NCI-H460 (cell line): Measurements from ENCODE around the gene SLC27A3. TPM values are rescaled to one million over a fixed set of nuclear protein-coding genes. Genes with fewer than 3 reads are reported as not detected.
A peak's percentile ranks its signal among the peaks of the same experiment; 100 is the strongest.

Experiments used
- DNase-seq: peaks from one replicate; pipeline ENCODE4 v3.0.0-alpha.2; 2016; ENCODE audit warnings: low read depth; ENCODE audit errors: extremely low read depth
- total RNA-seq: library from RNA; depleted of rRNA; stranded (reverse); fragments of >200 nt; shearing (Covaris generic); gene quantifications from 2 replicates; pipeline ENCODE4 v1.2.3, GENCODE V29; 2014

SLC27A3 gene
- total RNA-seq, 1 experiment from 2014 or later, result 1.2 TPM

GRCh38 chr1:153796786-153797659 is 21.8 kb downstream of the SLC27A3 start:
- DNase-seq, result peak; percentile 76

DNA sequence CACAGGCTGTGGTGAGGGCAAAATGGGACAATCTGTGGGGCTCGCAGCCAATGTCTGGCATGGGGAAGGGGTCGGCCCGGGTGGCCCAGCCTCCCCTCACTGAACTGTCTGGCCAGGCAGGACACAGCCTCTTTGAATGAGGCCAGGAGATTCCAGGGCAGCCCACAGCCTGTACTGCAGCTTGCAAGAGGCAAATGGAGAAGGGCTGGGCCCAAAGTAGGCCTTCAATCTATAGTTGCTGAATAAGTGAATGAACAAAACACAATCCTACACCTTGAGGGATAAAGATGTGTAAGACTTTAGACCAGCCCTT is 23.2 kb downstream of the SLC27A3 start:
- DNase-seq, result no peak

DNA sequence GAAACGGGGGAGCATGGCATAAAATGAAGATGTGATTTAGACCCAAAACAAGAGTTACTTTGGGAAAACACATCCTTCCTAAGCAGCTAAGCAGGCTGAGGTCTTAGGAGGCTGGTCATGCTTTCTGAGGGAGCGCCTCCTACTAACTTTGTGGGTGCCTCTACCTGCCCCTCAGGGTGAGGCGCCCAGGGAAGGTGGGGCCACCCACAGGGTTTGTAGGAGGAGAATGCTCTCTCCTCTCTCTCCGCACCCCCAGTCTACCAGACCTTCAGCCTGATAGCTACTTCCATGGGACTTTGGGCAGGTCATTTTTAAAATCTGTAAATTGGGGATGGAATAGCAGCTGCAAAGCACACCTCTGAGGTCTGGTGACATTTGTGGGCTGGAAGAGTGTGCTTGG is 23.8 kb downstream of the SLC27A3 start:
- no peak for DNase-seq

DNA sequence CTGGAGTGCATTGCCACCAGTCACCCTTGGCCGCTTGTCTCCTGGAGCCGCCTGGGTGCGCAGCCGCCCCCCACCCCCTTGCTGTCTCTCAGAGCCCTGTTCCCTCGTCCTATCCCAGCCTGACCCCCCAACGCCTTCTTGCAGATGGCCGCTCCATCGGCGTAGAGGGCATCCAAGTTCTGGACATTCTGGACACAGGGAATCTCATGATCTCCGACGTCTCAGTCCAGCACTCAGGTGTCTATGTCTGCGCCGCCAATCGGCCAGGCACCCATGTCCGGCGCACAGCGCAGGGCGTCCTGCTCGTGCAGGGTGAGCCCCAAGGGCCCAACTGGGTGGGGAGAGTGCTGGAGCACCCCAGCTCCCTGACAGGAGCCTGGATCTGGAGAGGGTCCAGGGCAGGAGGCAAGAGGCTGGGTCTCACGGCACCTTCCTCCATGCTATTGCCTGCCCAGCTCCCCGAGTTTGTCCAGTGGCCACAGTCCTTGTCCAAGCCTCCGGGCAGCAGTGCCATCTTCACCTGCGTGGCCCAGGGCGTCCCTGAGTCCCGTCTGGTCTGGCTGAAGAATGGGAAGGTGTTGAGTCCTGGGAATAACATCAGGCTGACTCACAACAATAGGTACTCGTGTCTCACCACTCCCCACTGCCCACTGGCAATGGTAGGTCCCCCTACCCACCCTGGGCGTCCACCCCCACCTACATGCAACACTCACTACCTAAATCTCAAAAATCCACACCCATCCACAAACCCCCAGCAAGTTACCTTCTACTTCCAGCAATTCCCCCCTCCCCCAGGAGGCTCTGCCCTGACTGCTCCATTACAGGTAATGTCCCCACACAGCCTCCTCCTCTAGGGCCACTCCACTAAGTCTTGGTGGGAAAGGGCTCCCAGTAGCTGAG is 24.6 kb downstream of the SLC27A3 start:
- DNase-seq, result no peak

GRCh38 chr1:153800516-153800915 is 25.3 kb downstream of the SLC27A3 start:
- no peak for DNase-seq

DNA sequence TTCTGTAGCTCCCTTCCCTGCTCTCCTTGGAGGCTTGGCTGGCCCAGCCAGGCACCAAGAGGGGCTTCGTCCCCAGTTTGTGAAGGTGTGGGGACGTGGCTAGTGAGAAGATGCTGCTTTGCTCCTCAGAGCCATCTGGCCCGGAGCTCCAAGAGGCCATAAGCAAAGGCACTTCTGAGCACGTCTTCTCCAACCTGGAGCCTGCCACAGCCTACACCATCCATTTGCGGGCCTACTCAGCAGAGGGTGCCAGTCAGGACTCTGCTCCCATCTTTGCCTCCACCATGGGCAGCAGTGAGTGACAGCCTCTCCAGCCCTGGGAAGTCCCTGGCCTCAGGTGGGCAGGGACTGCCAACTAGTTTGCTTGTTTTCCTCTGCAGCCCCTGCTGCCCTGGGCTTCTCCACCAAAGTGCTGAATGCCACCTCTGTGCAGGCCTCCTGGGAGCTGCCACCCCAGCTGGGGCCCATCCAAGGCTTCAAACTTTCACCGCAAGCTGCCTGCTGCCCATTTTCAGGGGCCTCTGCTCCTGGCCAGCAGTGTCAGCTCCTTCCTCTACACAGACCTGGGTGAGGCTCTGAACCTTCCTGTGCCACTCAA is 25.9 kb downstream of the SLC27A3 start:
- DNase-seq, result no peak

- no peak for DNase-seq
These were observed 26.8 kb downstream of the SLC27A3 start for GRCh38 chr1:153801786-153802697.

DNA sequence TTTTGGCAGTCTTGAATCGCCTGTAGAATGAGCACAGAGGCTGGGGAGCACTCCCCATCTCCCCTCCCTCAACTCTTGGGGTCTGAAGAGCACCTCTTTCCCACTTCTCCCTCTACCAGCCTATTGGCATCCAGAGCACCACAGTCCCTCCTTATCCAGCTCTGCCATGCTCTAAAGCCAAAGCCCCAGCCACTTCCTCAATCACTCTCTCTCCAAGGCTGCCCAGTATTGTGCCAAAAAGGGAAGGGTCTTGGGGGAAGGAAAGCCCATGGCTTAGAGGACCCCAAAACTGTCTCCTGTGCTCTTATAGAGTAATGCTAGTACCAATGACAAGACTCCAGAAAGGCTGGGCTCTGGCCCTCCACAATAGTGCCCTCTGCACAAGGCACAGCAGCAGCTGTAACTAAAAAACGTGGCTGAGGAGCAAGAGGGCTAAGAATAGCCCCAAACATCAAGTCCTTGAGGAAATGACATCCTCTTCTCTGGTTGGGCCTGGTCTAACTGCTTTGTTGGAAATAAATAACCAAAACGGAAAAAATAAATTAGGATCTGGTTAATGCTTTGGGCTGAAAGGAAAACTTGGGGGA is 28.4 kb downstream of the SLC27A3 start:
- DNase-seq, result no peak

DNA sequence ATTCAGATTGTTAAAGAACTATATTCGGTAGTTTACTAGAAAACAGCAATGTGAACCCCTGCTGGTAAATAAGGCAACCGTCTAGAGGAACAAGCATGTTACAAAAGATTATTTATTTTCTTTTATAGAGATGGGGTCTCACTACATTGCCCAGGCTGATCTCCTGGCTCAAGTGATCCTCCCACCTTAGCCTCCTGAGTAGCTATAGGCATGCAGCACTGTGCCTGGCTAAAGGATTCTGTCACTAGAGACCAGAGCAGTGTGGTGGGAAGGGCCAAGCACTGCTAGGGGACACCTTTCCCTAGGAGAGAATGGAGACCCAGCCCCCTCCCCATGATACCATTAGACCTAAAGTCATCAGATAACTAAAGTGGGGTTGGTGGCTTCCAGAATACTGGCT is 28.9 kb downstream of the SLC27A3 start:
- no peak for DNase-seq

DNA sequence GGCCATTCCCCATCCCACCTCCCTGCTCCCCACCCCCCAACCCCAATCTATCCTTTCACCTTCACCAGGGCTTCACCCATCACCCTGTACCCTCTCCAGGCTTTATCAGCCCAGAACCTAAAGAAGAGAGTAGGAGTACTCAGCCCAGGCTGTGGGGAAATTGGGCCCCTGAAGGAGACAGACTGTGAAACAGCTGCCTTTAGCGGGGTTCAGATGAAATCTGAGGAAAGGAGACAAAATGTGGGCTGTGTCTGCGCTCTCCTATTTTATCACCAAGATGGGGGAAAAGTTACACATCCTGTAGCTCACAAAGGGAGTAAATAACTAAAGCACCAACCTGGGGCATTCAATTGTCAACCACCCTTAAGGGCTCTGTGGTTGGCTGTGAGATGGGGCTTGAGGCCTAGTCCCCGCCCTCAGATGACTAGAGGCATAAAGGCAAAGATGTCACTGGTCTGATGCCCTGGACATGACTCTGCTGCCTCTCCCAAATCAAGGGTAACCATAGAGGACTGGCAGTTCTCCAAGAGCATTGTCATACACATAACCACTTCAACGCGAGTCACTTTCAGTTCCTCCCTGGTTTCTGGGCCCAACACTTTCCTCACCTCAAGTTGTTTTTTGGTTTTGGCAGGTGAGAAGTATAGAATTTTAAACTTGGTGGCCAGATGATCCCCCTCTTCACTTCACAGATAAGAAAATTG is 30.0 kb downstream of the SLC27A3 start:
- DNase-seq, result peak; percentile 44

DNA sequence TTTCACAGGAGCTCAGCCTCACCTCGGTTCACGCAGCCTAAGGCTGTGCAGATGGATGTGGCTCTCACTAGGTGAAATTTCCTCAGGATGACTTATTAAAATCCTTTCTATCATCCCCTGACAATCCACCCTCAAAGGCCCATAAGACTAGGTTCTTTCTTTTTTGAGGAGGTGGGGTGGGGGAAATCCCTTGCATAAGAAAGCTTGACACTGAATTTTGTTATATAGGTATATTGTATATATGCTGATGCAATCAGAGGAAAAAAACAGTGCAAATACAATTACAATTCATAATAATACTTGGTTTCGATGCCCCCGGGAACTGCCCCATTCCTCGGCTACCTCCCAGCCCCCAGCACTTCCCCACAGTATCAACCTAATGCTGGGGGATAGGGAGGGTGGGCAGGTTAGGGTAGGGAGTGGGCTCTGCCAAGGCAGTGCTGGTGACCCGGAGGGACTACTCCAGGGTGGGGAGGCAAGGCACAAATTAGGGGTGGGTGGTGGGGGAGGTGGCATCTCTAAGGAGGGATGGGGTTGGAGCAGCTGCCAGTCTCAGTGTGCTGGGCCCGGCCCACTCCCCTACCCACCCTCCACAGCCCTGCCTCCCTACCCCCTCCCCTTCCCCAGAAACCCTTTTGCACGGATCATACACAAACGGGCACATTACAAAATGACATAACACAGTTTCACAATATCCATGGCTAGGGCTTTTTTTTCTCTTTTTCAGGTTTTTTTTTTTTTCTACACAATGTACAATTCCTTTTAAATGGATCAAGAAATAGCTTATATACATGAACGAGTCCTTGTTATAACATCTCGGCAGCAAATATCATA is 30.9 kb downstream of the SLC27A3 start:
- no peak for DNase-seq

DNA sequence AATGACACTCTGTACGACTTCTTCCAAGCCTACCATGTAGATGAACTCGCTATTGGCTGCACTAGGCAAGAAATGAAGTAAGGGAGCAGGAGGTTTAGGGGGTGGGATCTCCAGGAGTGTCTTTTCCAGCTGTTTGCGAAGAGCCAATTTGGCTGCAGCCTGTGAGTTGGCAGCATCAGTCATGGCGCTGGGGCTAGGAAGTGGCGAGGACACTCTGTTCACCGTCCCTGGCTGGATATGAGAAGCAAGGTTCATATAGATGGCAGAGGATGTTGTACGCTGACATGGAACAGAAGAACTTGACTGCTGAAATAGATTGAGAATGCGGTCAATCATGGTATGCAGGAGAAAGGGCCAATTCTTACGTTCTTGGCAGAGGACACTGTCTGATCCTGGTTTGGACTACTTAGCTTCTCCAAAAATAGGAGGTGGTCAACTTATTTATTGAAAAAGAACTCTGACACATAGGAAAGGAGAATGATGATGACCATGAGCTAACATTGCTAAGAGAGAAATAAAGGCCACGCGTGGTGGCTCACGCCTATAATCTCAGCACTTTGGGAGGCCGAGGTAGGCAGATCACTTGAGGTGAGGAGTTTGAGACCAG is 41.2 kb downstream of the SLC27A3 start:
- DNase-seq, result no peak

GRCh38 chr1:153818876-153819275 is 43.7 kb downstream of the SLC27A3 start:
- no peak for DNase-seq

DNA sequence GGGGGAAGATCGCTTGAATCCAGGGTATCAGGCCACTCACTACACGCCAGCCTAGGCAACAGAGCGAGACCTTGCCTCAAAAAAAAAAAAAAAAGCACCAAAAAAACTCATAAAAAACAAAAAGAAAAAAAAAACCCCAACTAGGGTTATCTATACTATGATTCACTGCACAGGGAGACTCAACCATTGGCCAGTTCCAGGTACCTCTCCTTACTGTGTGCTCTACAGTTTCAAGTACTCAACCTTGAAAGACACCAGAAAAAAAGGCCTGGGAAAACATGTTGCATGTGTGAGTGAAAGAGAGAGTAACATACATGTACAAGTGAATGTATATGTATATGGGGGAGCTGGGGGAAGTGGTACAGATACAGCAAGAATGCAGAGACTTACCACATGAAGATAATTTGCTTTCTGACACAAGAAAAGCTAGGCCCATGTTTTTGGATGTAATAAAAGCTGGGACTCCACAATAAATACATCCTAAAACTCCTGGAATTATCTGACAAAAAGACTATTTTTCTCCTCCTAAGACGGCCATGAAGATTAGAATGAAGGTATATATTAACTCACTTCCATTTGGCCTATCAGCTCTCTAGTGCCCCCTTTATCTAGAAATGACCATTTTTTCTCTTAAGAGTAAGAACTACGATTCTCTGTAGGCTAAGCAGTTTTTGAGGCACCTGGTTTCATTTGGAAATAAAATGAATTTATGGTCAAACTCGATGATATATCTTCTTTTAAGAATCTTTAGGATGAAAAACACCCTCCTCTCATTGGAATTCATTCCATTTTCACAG is 52.2 kb downstream of the SLC27A3 start:
- DNase-seq, result no peak
